Measurements from ENCODE around the gene EML6.

The EML6 gene

GRCh38 chr2:54722641-54723040 is 821 bp upstream of the EML6 start:
- no peak overlapping the region for H4K8ac ChIP-seq (ENCODE audit: low read depth, low read length)
- no peaks in the 10 kb centered on the region for H3K36me3 ChIP-seq (replicated peaks in 1 of 2; ENCODE audit: control insufficient read depth in 2 of 2, insufficient read depth in 2 of 2, low read length in 2 of 2)
- no CpG with 5 or more reads among the region's 10 CpGs for WGBS, 2 donors (ENCODE audit: extremely low coverage in 2 of 2, insufficient read length in 2 of 2, insufficient replicate concordance in 1 of 2)
- H2BK15ac ChIP-seq (ENCODE audit: low read length) = no peak overlapping the region
- no peaks in the 10 kb centered on the region for H3K9me3 ChIP-seq (replicated peaks in 1 of 2; ENCODE audit: control insufficient read depth in 2 of 2, insufficient read depth in 1 of 2, low read depth in 1 of 2, low read length in 2 of 2)
- H3K4me2 ChIP-seq (ENCODE audit: insufficient read depth, low read length, poor library complexity, severe bottlenecking) = peak overlapping the region; percentile 87
- H3K27me3 ChIP-seq (ENCODE audit: control insufficient read depth in 3 of 3, insufficient read depth in 3 of 3, low read depth in 1 of 3, low read length in 3 of 3) = peaks cover 0 to 77% (median 32%) of the 10 kb centered on the region in 3 experiments
- H2AFZ ChIP-seq (ENCODE audit: low read length) = peak overlapping the region; percentile 98
- H3K27ac ChIP-seq (replicated peaks; ENCODE audit: low read length) = no peak overlapping the region
- H3K4ac ChIP-seq (ENCODE audit: low read length) = no peak overlapping the region
- no peak for DNase-seq (ENCODE audit: low spot score)
- no peak overlapping the region for H2AK5ac ChIP-seq (ENCODE audit: low read depth, low read length)
- H2BK12ac ChIP-seq (ENCODE audit: low read length) = no peak overlapping the region
- H3K9ac ChIP-seq (ENCODE audit: low read depth, low read length, poor library complexity) = no peak overlapping the region
- H3K23ac ChIP-seq (ENCODE audit: low read depth, low read length, poor library complexity) = no peak overlapping the region
- no peaks in the 10 kb centered on the region for H3K79me1 ChIP-seq (ENCODE audit: low read depth, low read length)
- H3K4me1 ChIP-seq (ENCODE audit: control insufficient read depth in 2 of 2, insufficient read depth in 1 of 2, low read depth in 1 of 2, low read length in 2 of 2) = peaks cover 2 to 8% of the 10 kb centered on the region in 2 donors
- no peak overlapping the region for H4K91ac ChIP-seq (ENCODE audit: low read depth, low read length, poor library complexity)
- H2BK120ac ChIP-seq (ENCODE audit: low read depth, low read length) = no peak overlapping the region
- no peak overlapping the region for H3K18ac ChIP-seq (ENCODE audit: low read length)
- no peak overlapping the region for H2BK5ac ChIP-seq (ENCODE audit: low read length)
- no peak overlapping the region for H3K14ac ChIP-seq (ENCODE audit: low read length)
- peak overlapping the region; percentile 80 to 91 for H3K4me3 ChIP-seq (ENCODE audit: low read length in 2 of 2)

- no peak overlapping the region for H3K27ac ChIP-seq (replicated peaks; ENCODE audit: low read length)
Observed at GRCh38 chr2:54723996-54724559, 616 bp downstream of the EML6 start.

GRCh38 chr2:54724560-54725342 is 1.3 kb downstream of the EML6 start:
- peak overlapping the region; percentile 20 for H3K18ac ChIP-seq (ENCODE audit: low read length)
- no CpG with 5 or more reads among the region's 87 CpGs for WGBS, 2 donors (ENCODE audit: extremely low coverage in 2 of 2, insufficient read length in 2 of 2, insufficient replicate concordance in 1 of 2)
- H2BK12ac ChIP-seq (ENCODE audit: low read length) = no peak overlapping the region
- no peaks in the 10 kb centered on the region for H3K79me1 ChIP-seq (ENCODE audit: low read depth, low read length)
- no peak overlapping the region for H3K14ac ChIP-seq (ENCODE audit: low read length)
- H3K4me1 ChIP-seq (ENCODE audit: control insufficient read depth in 2 of 2, insufficient read depth in 1 of 2, low read depth in 1 of 2, low read length in 2 of 2) = peaks cover 2 to 8% of the 10 kb centered on the region in 2 donors
- no peaks in the 10 kb centered on the region for H3K9me3 ChIP-seq (replicated peaks in 1 of 2; ENCODE audit: control insufficient read depth in 2 of 2, insufficient read depth in 1 of 2, low read depth in 1 of 2, low read length in 2 of 2)
- H2AK5ac ChIP-seq (ENCODE audit: low read depth, low read length) = no peak overlapping the region
- H2BK5ac ChIP-seq (ENCODE audit: low read length) = no peak overlapping the region
- H3K4me2 ChIP-seq (ENCODE audit: insufficient read depth, low read length, poor library complexity, severe bottlenecking) = peak overlapping the region; percentile 92
- peaks cover 0 to 85% (median 32%) of the 10 kb centered on the region in 3 experiments for H3K27me3 ChIP-seq (ENCODE audit: control insufficient read depth in 3 of 3, insufficient read depth in 3 of 3, low read depth in 1 of 3, low read length in 3 of 3)
- peak overlapping the region; percentile 82 for H3K9ac ChIP-seq (ENCODE audit: low read depth, low read length, poor library complexity)
- H2BK120ac ChIP-seq (ENCODE audit: low read depth, low read length) = no peak overlapping the region
- H3K4me3 ChIP-seq (ENCODE audit: low read length in 2 of 2) = peak overlapping the region; percentile 80 to 85
- DNase-seq (ENCODE audit: low spot score) = peak; percentile 45
- H3K36me3 ChIP-seq (replicated peaks in 1 of 2; ENCODE audit: control insufficient read depth in 2 of 2, insufficient read depth in 2 of 2, low read length in 2 of 2) = no peaks in the 10 kb centered on the region
- no peak overlapping the region for H3K27ac ChIP-seq (replicated peaks; ENCODE audit: low read length)
- no peak overlapping the region for H3K4ac ChIP-seq (ENCODE audit: low read length)
- no peak overlapping the region for H4K8ac ChIP-seq (ENCODE audit: low read depth, low read length)
- H4K91ac ChIP-seq (ENCODE audit: low read depth, low read length, poor library complexity) = no peak overlapping the region
- peak overlapping the region; percentile 98 for H2AFZ ChIP-seq (ENCODE audit: low read length)
- no peak overlapping the region for H3K23ac ChIP-seq (ENCODE audit: low read depth, low read length, poor library complexity)
- no peak overlapping the region for H2BK15ac ChIP-seq (ENCODE audit: low read length)

More at GRCh38 chr2:54723996-54724559, 616 bp downstream of the EML6 start:
- no CpG with 5 or more reads among the region's 23 CpGs for WGBS, 2 donors (ENCODE audit: extremely low coverage in 2 of 2, insufficient read length in 2 of 2, insufficient replicate concordance in 1 of 2)
- Histone ChIP-seq H4K91ac (ENCODE audit: low read depth, low read length, poor library complexity) (no peak overlapping the region), H2BK120ac (ENCODE audit: low read depth, low read length) (no peak overlapping the region), H3K23ac (ENCODE audit: low read depth, low read length, poor library complexity) (peak overlapping the region; percentile 8), H2BK12ac (ENCODE audit: low read length) (no peak overlapping the region), H3K36me3 (replicated peaks in 1 of 2; ENCODE audit: control insufficient read depth in 2 of 2, insufficient read depth in 2 of 2, low read length in 2 of 2) (no peaks in the 10 kb centered on the region), H2BK15ac (ENCODE audit: low read length) (no peak overlapping the region), H3K4me2 (ENCODE audit: insufficient read depth, low read length, poor library complexity, severe bottlenecking) (peak overlapping the region; percentile 92), H3K79me1 (ENCODE audit: low read depth, low read length) (no peaks in the 10 kb centered on the region), H3K18ac (ENCODE audit: low read length) (peak overlapping the region; percentile 93), H3K4ac (ENCODE audit: low read length) (no peak overlapping the region), H4K8ac (ENCODE audit: low read depth, low read length) (no peak overlapping the region), H2AK5ac (ENCODE audit: low read depth, low read length) (no peak overlapping the region), H3K9me3 (replicated peaks in 1 of 2; ENCODE audit: control insufficient read depth in 2 of 2, insufficient read depth in 1 of 2, low read depth in 1 of 2, low read length in 2 of 2) (no peaks in the 10 kb centered on the region), H3K9ac (ENCODE audit: low read depth, low read length, poor library complexity) (peak overlapping the region; percentile 96), H3K4me1 (ENCODE audit: control insufficient read depth in 2 of 2, insufficient read depth in 1 of 2, low read depth in 1 of 2, low read length in 2 of 2) (peaks cover 2 to 8% of the 10 kb centered on the region in 2 donors), H3K14ac (ENCODE audit: low read length) (peak overlapping the region; percentile 95), H2AFZ (ENCODE audit: low read length) (peak overlapping the region; percentile 98), H2BK5ac (ENCODE audit: low read length) (no peak overlapping the region), H3K27me3 (ENCODE audit: control insufficient read depth in 3 of 3, insufficient read depth in 3 of 3, low read depth in 1 of 3, low read length in 3 of 3) (peaks cover 0 to 82% (median 32%) of the 10 kb centered on the region in 3 experiments), H3K4me3 (ENCODE audit: low read length in 2 of 2) (peak overlapping the region; percentile 80 to 98)
- peak; percentile 32 for DNase-seq (ENCODE audit: low spot score)

Data from neuronal stem cell (in vitro differentiated cells).